ENCODE measurements around the gene VAMP4. TPM values are rescaled to one million over a fixed set of nuclear protein-coding genes. Genes with fewer than 3 reads are reported as not detected.

The VAMP4 gene
- total and polyA plus RNA-seq, 2 experiments from 2014 or later: 7.3 to 7.4 TPM

DNA sequence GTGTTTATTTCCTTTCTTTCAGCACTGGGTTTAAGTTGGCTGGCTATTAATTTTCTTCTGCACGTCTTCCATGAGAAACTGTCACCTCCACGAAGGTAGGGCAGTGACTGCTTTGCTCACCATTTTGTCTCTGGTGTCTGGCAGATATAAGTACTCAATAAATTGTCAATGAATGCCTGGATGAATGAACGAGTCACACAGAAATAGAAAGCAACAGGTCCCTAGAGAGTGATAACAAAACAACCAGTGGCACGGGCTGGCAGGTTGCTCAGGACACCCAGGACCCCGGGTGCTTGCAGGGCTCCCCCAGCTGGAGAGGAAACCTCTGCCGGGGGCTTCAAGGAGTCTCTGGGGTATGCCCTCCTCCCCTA lies 86.1 kb downstream of the VAMP4 start (continued):
- no peak for TF ChIP-seq CREB1 (CRISPR knock-in tag; IDR thresholded peaks at IDR 0.05; ENCODE audit: low read depth)
- TF ChIP-seq EZH2 (IDR thresholded peaks at IDR 0.05; ENCODE audit: low read depth, unreplicated experiment): no peak

DNA sequence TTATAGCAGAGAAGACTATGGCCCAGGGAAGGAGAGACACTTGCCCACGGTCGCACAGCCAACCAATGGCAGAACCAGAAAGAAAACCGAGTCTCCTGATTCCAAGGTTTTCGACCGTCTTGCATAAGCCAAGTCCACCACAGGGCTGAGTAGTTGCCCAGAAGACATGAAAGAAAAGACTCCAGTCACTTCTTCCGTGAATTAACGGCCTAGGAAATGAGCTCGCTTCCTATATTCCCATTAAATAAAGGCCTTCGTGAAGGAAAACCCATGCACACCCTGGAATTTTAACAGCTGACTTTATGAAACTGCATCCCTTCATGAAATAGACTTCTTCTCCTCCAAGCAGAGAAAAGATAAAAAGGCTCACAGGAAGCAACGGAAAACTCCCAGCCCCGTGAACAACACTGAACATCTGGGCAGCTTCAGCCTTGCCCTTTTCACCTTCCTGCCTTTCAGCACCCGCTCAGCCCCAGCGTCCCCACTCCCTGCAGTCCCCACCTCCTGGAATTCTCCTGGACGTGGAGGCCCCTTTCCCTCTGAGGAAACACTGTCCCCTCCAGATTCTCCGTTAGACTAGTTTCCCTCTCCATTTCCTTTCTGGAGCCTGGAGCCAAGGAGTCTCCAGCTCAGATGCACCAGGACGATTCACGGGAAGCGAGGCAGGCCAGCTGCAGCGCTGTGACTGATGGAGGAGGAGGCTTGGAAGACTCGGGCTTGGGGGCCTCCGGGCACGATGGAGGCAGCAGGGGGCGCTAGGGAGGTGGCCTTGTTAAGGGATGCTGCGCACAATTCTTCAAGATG lies 86.7 kb downstream of the VAMP4 start:
- H3K27me3 Mint-ChIP-seq (ENCODE audit: insufficient read depth, low read depth, poor library complexity): peaks cover 3% of the 10 kb centered on the region
- Histone ChIP-seq H3K4me2 (peak overlapping the region; percentile 66; the same call in 1 of the 2 replicates), H3K79me2 (replicated peaks; ENCODE audit: insufficient read depth) (no peaks in the 10 kb centered on the region), H3F3A (replicated peaks; ENCODE audit: low read depth) (no peaks in the 10 kb centered on the region), H3K27ac (ENCODE audit: low read depth) (no peak overlapping the region), H3K27me3 (ENCODE audit: insufficient read depth) (no peaks in the 10 kb centered on the region), H3K4me3 (no peak overlapping the region), H4K20me1 (replicated peaks; ENCODE audit: insufficient read depth) (no peaks in the 10 kb centered on the region), H3K9me2 (ENCODE audit: insufficient read depth) (no peaks in the 10 kb centered on the region), H2AFZ (peak overlapping the region; percentile 98), H3K4me1 (ENCODE audit: insufficient read depth) (peaks cover 5% of the 10 kb centered on the region), H3K36me3 (ENCODE audit: insufficient read depth) (no peaks in the 10 kb centered on the region)
- H3K4me1 Mint-ChIP-seq: peaks cover 13% of the 10 kb centered on the region
- H3K36me3 Mint-ChIP-seq (ENCODE audit: low read depth): no peaks in the 10 kb centered on the region
- DNase-seq (ENCODE audit: low spot score) (peak; percentile 92), ATAC-seq (peak; percentile 96)
- H3K9me3 Mint-ChIP-seq: no peaks in the 10 kb centered on the region
- TF ChIP-seq POLR2AphosphoS5 (IDR thresholded peaks at IDR 0.05; ENCODE audit: low read depth) (no peak), CREB1 (CRISPR knock-in tag; IDR thresholded peaks at IDR 0.05; ENCODE audit: low read depth) (0 out of 2 replicates have a peak, but pooled peaks have one; percentile 14), ZNF114 (CRISPR knock-in tag; IDR thresholded peaks at IDR 0.05) (peak; percentile 83; the same call in 1 of the 2 replicates), EZH2 (IDR thresholded peaks at IDR 0.05; ENCODE audit: low read depth, unreplicated experiment) (no peak)
- TF ChIP-seq, protein P1, sequence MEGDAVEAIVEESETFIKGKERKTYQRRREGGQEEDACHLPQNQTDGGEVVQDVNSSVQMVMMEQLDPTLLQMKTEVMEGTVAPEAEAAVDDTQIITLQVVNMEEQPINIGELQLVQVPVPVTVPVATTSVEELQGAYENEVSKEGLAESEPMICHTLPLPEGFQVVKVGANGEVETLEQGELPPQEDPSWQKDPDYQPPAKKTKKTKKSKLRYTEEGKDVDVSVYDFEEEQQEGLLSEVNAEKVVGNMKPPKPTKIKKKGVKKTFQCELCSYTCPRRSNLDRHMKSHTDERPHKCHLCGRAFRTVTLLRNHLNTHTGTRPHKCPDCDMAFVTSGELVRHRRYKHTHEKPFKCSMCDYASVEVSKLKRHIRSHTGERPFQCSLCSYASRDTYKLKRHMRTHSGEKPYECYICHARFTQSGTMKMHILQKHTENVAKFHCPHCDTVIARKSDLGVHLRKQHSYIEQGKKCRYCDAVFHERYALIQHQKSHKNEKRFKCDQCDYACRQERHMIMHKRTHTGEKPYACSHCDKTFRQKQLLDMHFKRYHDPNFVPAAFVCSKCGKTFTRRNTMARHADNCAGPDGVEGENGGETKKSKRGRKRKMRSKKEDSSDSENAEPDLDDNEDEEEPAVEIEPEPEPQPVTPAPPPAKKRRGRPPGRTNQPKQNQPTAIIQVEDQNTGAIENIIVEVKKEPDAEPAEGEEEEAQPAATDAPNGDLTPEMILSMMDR (conservative IDR thresholded peaks at IDR 0.05; ENCODE audit: low read depth in 2 of 2): peak; percentile 92 to 93
- H3K27ac Mint-ChIP-seq: no peak overlapping the region
- H3K4me3 Mint-ChIP-seq: peak overlapping the region; percentile 35; the same call in 2 of the 3 replicates

DNA sequence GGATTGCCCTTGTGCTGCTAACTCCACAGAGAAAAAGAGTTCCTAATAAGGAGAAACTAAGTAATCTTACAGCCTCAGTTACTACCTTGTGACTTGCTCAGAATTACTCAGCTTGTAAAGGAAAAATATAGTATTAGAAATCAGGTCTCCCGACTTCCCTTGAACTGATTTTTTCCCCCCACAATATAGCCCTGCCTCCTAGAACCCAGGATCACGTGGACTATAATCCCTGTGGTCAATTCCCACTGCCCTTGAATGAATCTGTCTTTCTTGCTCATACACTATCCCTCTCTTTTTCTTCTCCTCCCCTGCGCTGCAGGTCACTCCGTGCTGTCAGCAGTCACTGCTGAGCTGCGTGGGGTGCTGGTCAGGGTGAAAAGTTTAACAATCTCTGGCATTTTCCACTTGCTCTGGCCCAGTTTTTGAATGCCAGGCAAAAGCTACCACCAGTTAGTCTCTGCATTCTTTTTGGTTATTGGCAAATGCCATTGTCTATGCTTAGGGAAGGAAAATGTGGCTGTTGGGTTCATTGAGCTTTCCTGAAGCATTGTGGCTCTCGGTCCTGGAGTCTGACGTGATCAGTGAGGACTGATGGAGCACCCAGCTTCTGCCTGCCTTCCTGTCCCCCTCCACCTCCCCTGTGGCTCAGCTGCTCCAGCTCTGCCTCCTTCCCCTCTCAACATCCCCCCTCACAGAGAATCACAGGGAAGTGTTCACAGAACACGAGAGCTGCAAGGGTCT lies 87.5 kb downstream of the VAMP4 start:
- Mint-ChIP-seq H3K4me3 (no peak overlapping the region), H3K27ac (no peak overlapping the region), H3K9me3 (no peaks in the 10 kb centered on the region), H3K4me1 (peaks cover 13% of the 10 kb centered on the region), H3K36me3 (ENCODE audit: low read depth) (no peaks in the 10 kb centered on the region), H3K27me3 (ENCODE audit: insufficient read depth, low read depth, poor library complexity) (peaks cover 3% of the 10 kb centered on the region)
- Histone ChIP-seq H3K4me3 (no peak overlapping the region), H3F3A (replicated peaks; ENCODE audit: low read depth) (no peaks in the 10 kb centered on the region), H3K36me3 (ENCODE audit: insufficient read depth) (no peaks in the 10 kb centered on the region), H3K27ac (ENCODE audit: low read depth) (no peak overlapping the region), H2AFZ (peak overlapping the region; percentile 98), H3K27me3 (ENCODE audit: insufficient read depth) (no peaks in the 10 kb centered on the region), H3K4me1 (ENCODE audit: insufficient read depth) (peaks cover 5% of the 10 kb centered on the region), H3K9me2 (ENCODE audit: insufficient read depth) (no peaks in the 10 kb centered on the region), H4K20me1 (replicated peaks; ENCODE audit: insufficient read depth) (no peaks in the 10 kb centered on the region), H3K79me2 (replicated peaks; ENCODE audit: insufficient read depth) (no peaks in the 10 kb centered on the region), H3K4me2 (no peak overlapping the region)
- ATAC-seq (no peak), DNase-seq (ENCODE audit: low spot score) (no peak)
- no peak for TF ChIP-seq NANOG (IDR thresholded peaks at IDR 0.05; ENCODE audit: borderline replicate concordance)
- no peak for TF ChIP-seq STAT1 (IDR thresholded peaks at IDR 0.05; ENCODE audit: unreplicated experiment)
- TF ChIP-seq, protein P2, sequence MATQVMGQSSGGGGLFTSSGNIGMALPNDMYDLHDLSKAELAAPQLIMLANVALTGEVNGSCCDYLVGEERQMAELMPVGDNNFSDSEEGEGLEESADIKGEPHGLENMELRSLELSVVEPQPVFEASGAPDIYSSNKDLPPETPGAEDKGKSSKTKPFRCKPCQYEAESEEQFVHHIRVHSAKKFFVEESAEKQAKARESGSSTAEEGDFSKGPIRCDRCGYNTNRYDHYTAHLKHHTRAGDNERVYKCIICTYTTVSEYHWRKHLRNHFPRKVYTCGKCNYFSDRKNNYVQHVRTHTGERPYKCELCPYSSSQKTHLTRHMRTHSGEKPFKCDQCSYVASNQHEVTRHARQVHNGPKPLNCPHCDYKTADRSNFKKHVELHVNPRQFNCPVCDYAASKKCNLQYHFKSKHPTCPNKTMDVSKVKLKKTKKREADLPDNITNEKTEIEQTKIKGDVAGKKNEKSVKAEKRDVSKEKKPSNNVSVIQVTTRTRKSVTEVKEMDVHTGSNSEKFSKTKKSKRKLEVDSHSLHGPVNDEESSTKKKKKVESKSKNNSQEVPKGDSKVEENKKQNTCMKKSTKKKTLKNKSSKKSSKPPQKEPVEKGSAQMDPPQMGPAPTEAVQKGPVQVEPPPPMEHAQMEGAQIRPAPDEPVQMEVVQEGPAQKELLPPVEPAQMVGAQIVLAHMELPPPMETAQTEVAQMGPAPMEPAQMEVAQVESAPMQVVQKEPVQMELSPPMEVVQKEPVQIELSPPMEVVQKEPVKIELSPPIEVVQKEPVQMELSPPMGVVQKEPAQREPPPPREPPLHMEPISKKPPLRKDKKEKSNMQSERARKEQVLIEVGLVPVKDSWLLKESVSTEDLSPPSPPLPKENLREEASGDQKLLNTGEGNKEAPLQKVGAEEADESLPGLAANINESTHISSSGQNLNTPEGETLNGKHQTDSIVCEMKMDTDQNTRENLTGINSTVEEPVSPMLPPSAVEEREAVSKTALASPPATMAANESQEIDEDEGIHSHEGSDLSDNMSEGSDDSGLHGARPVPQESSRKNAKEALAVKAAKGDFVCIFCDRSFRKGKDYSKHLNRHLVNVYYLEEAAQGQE (IDR thresholded peaks at IDR 0.05; ENCODE audit: unreplicated experiment): no peak
- no peak for TF ChIP-seq EZH2phosphoT487 (IDR thresholded peaks at IDR 0.05; ENCODE audit: unreplicated experiment)

Data from GM23338 (cell line).